Liver (tissue), 9 donors: ENCODE results near the gene CSRP1. TPM values are rescaled to one million over a fixed set of nuclear protein-coding genes. Genes with fewer than 3 reads are reported as not detected.
"Not testable (repeated sequence)": the region's sequence is repeated elsewhere in the genome, so short reads cannot be mapped to it uniquely, and the experiment has no call there.

ENCODE experiments used
- DNase-seq: peaks from one replicate; pipeline ENCODE4 v3.0.0-alpha.2; 2017; ENCODE audit warnings: low spot score
- H3K27ac ChIP-seq, 2 donors: one replicate each; pipeline ENCODE4 v1.7.0; 2013; ENCODE audit warnings: inconsistent platforms in 2 of 2, low read length in 2 of 2, control low read depth in 1 of 2, low read depth in 1 of 2, mild to moderate bottlenecking in 1 of 2
- H3K27me3 ChIP-seq, 4 donors: one replicate each; pipeline versions ENCODE4 v1.6.1 to v1.7.0; 2013; ENCODE audit warnings: low read length in 3 of 4, inconsistent platforms in 1 of 4, mild to moderate bottlenecking in 1 of 4, moderate library complexity in 1 of 4; ENCODE audit not compliant: control insufficient read depth in 4 of 4, insufficient read depth in 4 of 4
- H3K36me3 ChIP-seq, 4 donors: one replicate each; pipeline versions ENCODE4 v1.6.1 to v1.7.0; 2013; ENCODE audit warnings: low read length in 3 of 4, mild to moderate bottlenecking in 3 of 4, low read depth in 1 of 4, moderate library complexity in 1 of 4; ENCODE audit not compliant: control insufficient read depth in 4 of 4, insufficient read depth in 3 of 4
- H3K4me1 ChIP-seq, 4 donors: one replicate each; pipeline versions ENCODE4 v1.6.1 to v1.7.0; 2013; ENCODE audit warnings: low read length in 3 of 4, mild to moderate bottlenecking in 3 of 4, moderate library complexity in 1 of 4; ENCODE audit not compliant: control insufficient read depth in 4 of 4, insufficient read depth in 4 of 4
- H3K4me3 ChIP-seq, 3 donors: one replicate each; pipeline versions ENCODE4 v1.6.1 to v1.7.0; 2013; ENCODE audit warnings: low read length in 3 of 3, control low read depth in 1 of 3, low read depth in 1 of 3, mild to moderate bottlenecking in 1 of 3
- H3K9ac ChIP-seq, 2 donors: one replicate each; pipeline ENCODE4 v1.7.0; 2013; ENCODE audit warnings: low read length in 2 of 2, mild to moderate bottlenecking in 2 of 2, moderate library complexity in 2 of 2, control low read depth in 1 of 2, low read depth in 1 of 2
- H3K9me3 ChIP-seq, 4 donors: one replicate each; pipeline versions ENCODE4 v1.6.1 to v1.7.0; 2013; ENCODE audit warnings: low read length in 3 of 4; ENCODE audit not compliant: control insufficient read depth in 4 of 4
- CTCF ChIP-seq: fragments of 150-350 bp; IDR thresholded peaks from 2 replicates; pipeline ENCODE4 v1.5.1; 2017; ENCODE audit warnings: improper control_type of control experiment, low read depth, low read length; ENCODE audit not compliant: missing input control
- EGR1 ChIP-seq, 2 donors: IDR thresholded peaks; 2 replicates each; pipeline ENCODE4 v1.6.1; 2016 to 2018; ENCODE audit warnings: antibody characterized with exemption in 2 of 2, low read depth in 2 of 2
- FOXA2 ChIP-seq: IDR thresholded peaks from 2 replicates; pipeline ENCODE4 v1.6.1; 2016; ENCODE audit warnings: antibody characterized with exemption
- GABPA ChIP-seq, 2 donors: IDR thresholded peaks in 1 of 2; conservative IDR thresholded peaks in 1 of 2; 2 replicates each; pipeline ENCODE4 v1.6.1; 2016; ENCODE audit warnings: antibody characterized with exemption in 2 of 2, mild to moderate bottlenecking in 1 of 2, moderate library complexity in 1 of 2
- HNF4G ChIP-seq: IDR thresholded peaks from 2 replicates; pipeline ENCODE4 v1.6.1; 2016; ENCODE audit warnings: antibody characterized with exemption
- JUND ChIP-seq, 2 donors: IDR thresholded peaks; 2 replicates each; pipeline ENCODE4 v1.6.1; 2016; ENCODE audit warnings: antibody characterized with exemption in 2 of 2
- MAX ChIP-seq: IDR thresholded peaks from 2 replicates; pipeline ENCODE4 v1.6.1; 2016; ENCODE audit warnings: antibody characterized with exemption
- RAD21 ChIP-seq, 2 donors: IDR thresholded peaks; 2 replicates each; pipeline ENCODE4 v1.6.1; 2016; ENCODE audit warnings: antibody characterized with exemption in 2 of 2, mild to moderate bottlenecking in 2 of 2
- REST ChIP-seq: IDR thresholded peaks from 2 replicates; pipeline ENCODE4 v1.6.1; 2016; ENCODE audit warnings: antibody characterized with exemption, mild to moderate bottlenecking
- SP1 ChIP-seq: IDR thresholded peaks from 2 replicates; pipeline ENCODE4 v1.6.1; 2018; ENCODE audit warnings: antibody characterized with exemption, mild to moderate bottlenecking
- TAF1 ChIP-seq: conservative IDR thresholded peaks from 2 replicates; pipeline ENCODE4 v1.6.1; 2016; ENCODE audit warnings: antibody characterized with exemption, mild to moderate bottlenecking
- WGBS: extraction: QIAGEN DNeasy Blood & Tissue Kit; methylation state at CpG from one replicate; pipeline ENCODE4 v1.1.7; 2013; 5-methylcytosine and 5-hydroxymethylcytosine counted together
- polyA plus RNA-seq, 2 donors: library from polyadenylated mRNA; stranded (reverse) in 1 of 2; unstranded in 1 of 2; fragments of 200-250 nt in 1 of 2; fragments of >200 nt in 1 of 2; fragmentation: Nextera tagmentation in 1 of 2; extraction: Ambion mirVana in 1 of 2; gene quantifications; one replicate each; pipeline versions ENCODE4 v1.2.1 to v1.2.3, GENCODE V29; 2013 to 2015
- total RNA-seq, 2 donors: library from RNA; depleted of rRNA; stranded (reverse); fragments of >200 nt; gene quantifications; one replicate each; pipeline ENCODE4 v1.2.3, GENCODE V29; 2014
- donor health status: healthy.
- donor health status: healthy.
- donor health status: healthy.
- donor health status: healthy.
- donor health status: healthy.

CSRP1 gene
- total and polyA plus RNA-seq, 4 donors, result 42.7 to 96.9 (median 68.3) TPM

- no peak for DNase-seq
- TF ChIP-seq REST, result no peak
- TF ChIP-seq RAD21 (IDR thresholded peaks at IDR 0.05), result no peak
- TF ChIP-seq GABPA (IDR thresholded peaks at IDR 0.05 in 1 of 2, conservative IDR thresholded peaks at IDR 0.05 in 1 of 2), result no peak
- no peak for TF ChIP-seq MAX
- TF ChIP-seq HNF4G, result no peak
- no peak for TF ChIP-seq JUND (IDR thresholded peaks at IDR 0.05)
Measured at GRCh38 chr1:201475915-201476669, 30.8 kb downstream of the CSRP1 start.

GRCh38 chr1:201475130-201475529 is 31.8 kb downstream of the CSRP1 start:
- no peak overlapping the region for H3K27ac ChIP-seq
- no peak overlapping the region for H3K9ac ChIP-seq
- no peak overlapping the region for H3K4me3 ChIP-seq
- 70% methylated on average over 2 of the region's 2 CpGs for WGBS
- no peaks in the 10 kb centered on the region for H3K36me3 ChIP-seq
- peaks cover 0 to under 1% (median 0%) of the 10 kb centered on the region in 4 donors for H3K4me1 ChIP-seq
- TF ChIP-seq FOXA2 (no peak), SP1 (no peak)
- H3K9me3 ChIP-seq, result no peaks in the 10 kb centered on the region
- DNase-seq, result no peak
- H3K27me3 ChIP-seq, result peaks cover 0 to 2% (median 0%) of the 10 kb centered on the region in 4 donors

More at GRCh38 chr1:201475915-201476669, 30.8 kb downstream of the CSRP1 start:
- Histone ChIP-seq H3K4me1 (peaks cover 0 to 7% (median 4%) of the 10 kb centered on the region in 4 donors), H3K27ac (no peak overlapping the region), H3K27me3 (peaks cover 0 to 2% (median 0%) of the 10 kb centered on the region in 4 donors), H3K9ac (no peak overlapping the region), H3K36me3 (no peaks in the 10 kb centered on the region), H3K4me3 (no peak overlapping the region), H3K9me3 (no peaks in the 10 kb centered on the region)
- 70% methylated on average over 8 of the region's 8 CpGs for WGBS

GRCh38 chr1:201473296-201473695 is 33.6 kb downstream of the CSRP1 start:
- TF ChIP-seq FOXA2 (no peak), RAD21 (IDR thresholded peaks at IDR 0.05) (no peak), GABPA (IDR thresholded peaks at IDR 0.05 in 1 of 2, conservative IDR thresholded peaks at IDR 0.05 in 1 of 2) (no peak), MAX (no peak), TAF1 (no peak), REST (no peak), EGR1 (IDR thresholded peaks at IDR 0.05; ENCODE audit: low read depth in 2 of 2) (no peak), CTCF (no peak)
- Histone ChIP-seq H3K9ac (no peak overlapping the region), H3K9me3 (no peaks in the 10 kb centered on the region), H3K27me3 (peaks cover 0 to 4% (median 1%) of the 10 kb centered on the region in 4 donors), H3K36me3 (no peaks in the 10 kb centered on the region), H3K27ac (no peak overlapping the region), H3K4me3 (no peak overlapping the region), H3K4me1 (peaks cover 0 to 10% (median 4%) of the 10 kb centered on the region in 4 donors)
- DNase-seq, result no peak
- 89% methylated on average over 2 of the region's 2 CpGs for WGBS

GRCh38 chr1:201472321-201472720 is 34.6 kb downstream of the CSRP1 start:
- H3K4me3 ChIP-seq, H3K9ac ChIP-seq, H3K27ac ChIP-seq, H3K9me3 ChIP-seq, DNase-seq, H3K27me3 ChIP-seq, H3K36me3 ChIP-seq: not testable (repeated sequence)
- WGBS, result 96% methylated on average over 8 of the region's 8 CpGs
- peaks cover 0 to 13% (median 4%) of the 10 kb centered on the region in 4 donors for H3K4me1 ChIP-seq
